ENCODE data around the gene SIPA1. TPM values are rescaled to one million over a fixed set of nuclear protein-coding genes. Genes with fewer than 3 reads are reported as not detected.
A peak's percentile ranks its signal among the peaks of the same experiment; 100 is the strongest.

The SIPA1 gene
- total and polyA plus RNA-seq, 2 donors, result 51.9 to 153 TPM

DNA sequence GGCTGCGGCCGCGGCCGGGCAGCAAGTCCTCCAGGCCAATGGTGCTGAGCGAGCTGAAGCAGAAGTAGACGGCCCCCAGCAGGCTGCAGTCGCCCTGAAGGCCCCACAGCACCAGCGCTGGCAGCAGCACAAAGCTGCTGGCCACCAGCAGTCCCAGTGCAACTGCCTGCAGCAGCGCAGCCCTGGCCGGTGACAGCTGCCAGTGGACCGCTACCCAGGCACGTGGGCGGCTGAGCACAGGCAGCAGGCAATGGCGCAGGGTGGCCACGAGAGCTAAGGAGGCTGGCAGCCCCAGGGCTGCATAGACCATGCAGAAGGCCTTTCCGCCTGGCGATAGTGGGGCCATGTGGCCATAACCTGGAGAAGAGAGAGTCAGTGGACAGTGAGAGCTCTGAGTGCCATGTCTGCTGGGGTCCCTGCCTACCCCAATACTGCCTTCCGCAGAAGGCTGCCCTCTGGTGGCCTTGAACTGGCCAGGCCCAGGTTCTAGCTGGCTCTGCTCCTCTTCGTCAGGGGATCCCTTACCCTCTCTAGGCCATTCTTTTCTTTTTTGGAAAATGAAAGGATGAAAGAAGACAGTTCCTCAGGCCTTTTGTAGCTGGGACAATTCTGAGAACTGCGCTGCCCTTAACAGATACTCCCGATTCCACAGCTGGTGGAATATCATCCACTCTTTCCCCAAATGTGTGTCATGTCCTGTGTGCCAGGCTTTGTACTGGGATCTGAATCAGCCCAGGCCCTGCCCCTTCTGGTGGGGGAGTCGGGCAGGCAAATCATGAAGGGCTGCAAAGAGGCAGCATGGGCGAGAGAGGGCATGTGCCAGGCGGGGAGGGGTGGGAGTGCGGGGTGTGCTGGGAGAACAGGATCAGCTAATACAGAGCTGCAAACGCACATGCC is 44.1 kb upstream of the SIPA1 start:
- Histone ChIP-seq H3K27me3 (ENCODE audit: control insufficient read depth in 2 of 2, insufficient read depth in 1 of 2, low read length in 1 of 2) (peaks cover 0 to 27% of the 10 kb centered on the region in 2 donors), H3K36me3 (ENCODE audit: control insufficient read depth in 2 of 2, insufficient read depth in 2 of 2, low read length in 1 of 2) (peaks cover 40 to 43% of the 10 kb centered on the region in 2 donors), H3K9me3 (ENCODE audit: control insufficient read depth in 2 of 2, insufficient read depth in 1 of 2, low read length in 1 of 2) (no peaks in the 10 kb centered on the region), H3K4me3 (ENCODE audit: low read length in 2 of 2) (no peak overlapping the region), H3K27ac (ENCODE audit: low read depth in 1 of 2, low read length in 1 of 2) (no peak overlapping the region), H3K4me1 (ENCODE audit: control insufficient read depth in 2 of 2, insufficient read depth in 2 of 2, low read length in 2 of 2) (peaks cover 2 to 36% of the 10 kb centered on the region in 2 donors)
- WGBS, result 95% methylated on average over 26 of the region's 26 CpGs
- DNase-seq (ENCODE audit: low read depth in 6 of 9, low spot score in 9 of 9), result peak in 3 of 9 donors; percentile 53 to 63 (median 60)

DNA sequence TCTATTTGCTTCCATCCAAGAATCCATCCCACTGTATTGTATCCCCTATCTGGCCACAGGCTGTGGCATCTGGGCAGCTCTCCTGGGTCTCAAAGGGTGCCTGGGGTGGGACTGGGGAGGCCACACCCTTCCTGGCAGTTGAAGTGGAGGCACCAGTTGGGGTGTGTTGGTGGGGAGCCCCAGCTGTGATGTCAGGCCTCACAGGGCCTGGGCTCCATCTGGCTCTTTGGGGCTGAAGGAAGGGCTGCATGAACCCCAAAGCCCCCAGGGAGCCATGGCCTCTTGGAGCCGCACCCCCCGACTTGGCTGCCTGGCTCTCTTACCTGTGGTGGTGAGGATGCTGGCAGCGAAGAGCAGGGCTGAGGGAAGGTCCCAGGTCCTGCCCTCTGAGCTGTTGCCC is 42.8 kb upstream of the SIPA1 start:
- H3K9me3 ChIP-seq (ENCODE audit: control insufficient read depth in 2 of 2, insufficient read depth in 1 of 2, low read length in 1 of 2), result no peaks in the 10 kb centered on the region
- WGBS, result 95% methylated on average over 3 of the region's 3 CpGs

DNA sequence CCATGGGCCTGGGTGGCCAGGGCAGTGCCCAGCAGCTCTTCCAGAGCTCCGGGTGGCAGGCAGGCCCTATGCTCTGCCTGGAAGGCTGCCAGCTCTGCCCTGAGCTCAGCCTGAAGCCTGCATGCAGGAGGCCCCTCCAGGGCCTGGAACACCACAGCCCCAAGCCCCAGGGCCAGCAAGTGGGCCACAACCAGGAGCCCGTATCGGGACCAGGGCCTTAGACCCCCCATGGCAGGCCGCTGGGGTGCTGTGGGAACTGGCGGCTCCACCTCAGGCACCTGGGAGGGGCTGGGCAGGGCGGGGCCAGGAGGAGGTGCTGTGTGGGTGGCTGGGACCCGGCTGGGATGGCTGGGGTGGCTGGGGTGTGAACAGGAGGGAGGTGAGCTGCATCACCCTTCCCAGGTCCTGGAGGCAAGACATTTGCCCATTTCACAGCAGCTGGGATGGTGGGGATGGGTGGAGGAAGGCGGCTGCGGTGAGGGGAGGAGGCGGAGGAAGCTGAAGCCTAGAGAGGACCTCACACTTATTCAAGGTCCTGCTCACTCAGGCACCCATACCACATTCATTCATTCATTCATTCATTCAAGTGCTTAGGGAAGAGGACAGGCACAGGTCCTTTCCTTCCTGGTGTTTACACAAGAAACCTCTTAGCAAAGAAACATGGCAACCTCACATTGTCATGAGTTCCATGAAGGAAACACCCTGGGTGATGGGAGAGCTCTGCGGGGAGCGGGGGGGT is 42.2 kb upstream of the SIPA1 start, which contains the start of gene KCNK7:
Gene KCNK7, minus strand, starts transcription at position 258 of the 739 bp plus-strand sequence. Its CDS starts 28 bp downstream, at position 230.
- WGBS, result 92% methylated on average over 12 of the region's 12 CpGs
- H3K9me3 ChIP-seq (ENCODE audit: control insufficient read depth in 2 of 2, insufficient read depth in 1 of 2, low read length in 1 of 2), result no peaks in the 10 kb centered on the region
- peaks cover 0 to 27% of the 10 kb centered on the region in 2 donors for H3K27me3 ChIP-seq (ENCODE audit: control insufficient read depth in 2 of 2, insufficient read depth in 1 of 2, low read length in 1 of 2)
- H3K4me3 ChIP-seq (ENCODE audit: low read length in 2 of 2), result no peak within 1 kb of the TSS
- DNase-seq (ENCODE audit: low read depth in 6 of 9, low spot score in 9 of 9), result no peak
- H3K4me1 ChIP-seq (ENCODE audit: control insufficient read depth in 2 of 2, insufficient read depth in 2 of 2, low read length in 2 of 2), result peaks cover 2 to 22% of the 10 kb centered on the region in 2 donors
- peak within 1 kb of the TSS in 1 of 2 donors; percentile 20 for H3K27ac ChIP-seq (ENCODE audit: low read depth in 1 of 2, low read length in 1 of 2)
- peaks cover 45 to 55% of the 10 kb centered on the region in 2 donors for H3K36me3 ChIP-seq (ENCODE audit: control insufficient read depth in 2 of 2, insufficient read depth in 2 of 2, low read length in 1 of 2)

More for the DNA sequence above, 42.8 kb upstream of the SIPA1 start:
- DNase-seq (ENCODE audit: low read depth in 6 of 9, low spot score in 9 of 9), result no peak
- peaks cover 0 to 27% of the 10 kb centered on the region in 2 donors for H3K27me3 ChIP-seq (ENCODE audit: control insufficient read depth in 2 of 2, insufficient read depth in 1 of 2, low read length in 1 of 2)
- peaks cover 2 to 23% of the 10 kb centered on the region in 2 donors for H3K4me1 ChIP-seq (ENCODE audit: control insufficient read depth in 2 of 2, insufficient read depth in 2 of 2, low read length in 2 of 2)
- H3K27ac ChIP-seq (ENCODE audit: low read depth in 1 of 2, low read length in 1 of 2), result peak overlapping the region in 1 of 2 donors; percentile 20
- H3K36me3 ChIP-seq (ENCODE audit: control insufficient read depth in 2 of 2, insufficient read depth in 2 of 2, low read length in 1 of 2), result peaks cover 47 to 55% of the 10 kb centered on the region in 2 donors
- H3K4me3 ChIP-seq (ENCODE audit: low read length in 2 of 2), result no peak overlapping the region

DNA sequence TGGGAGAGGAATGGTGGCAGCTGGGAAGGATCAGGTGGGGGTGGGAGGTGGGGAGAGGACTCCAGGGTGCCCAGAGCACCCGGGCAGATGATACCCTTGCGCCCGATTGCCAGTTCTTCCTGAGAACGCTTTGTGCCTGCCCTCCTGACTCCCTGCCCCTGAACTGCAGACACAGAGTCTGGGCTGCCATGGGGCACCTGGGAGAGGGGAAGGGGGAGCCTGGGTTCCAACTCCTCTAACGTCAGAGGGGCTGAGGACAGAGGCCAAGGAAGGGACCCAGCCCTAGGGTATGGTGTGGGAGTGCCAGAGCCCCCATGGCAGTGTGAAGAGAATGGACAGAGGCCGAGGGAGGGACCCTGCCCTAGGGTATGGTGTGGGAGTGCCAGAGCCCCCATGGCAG is 41.4 kb upstream of the SIPA1 start:
- WGBS, result 96% methylated on average over 6 of the region's 6 CpGs
- Histone ChIP-seq H3K4me1 (ENCODE audit: control insufficient read depth in 2 of 2, insufficient read depth in 2 of 2, low read length in 2 of 2) (peaks cover 2 to 22% of the 10 kb centered on the region in 2 donors), H3K4me3 (ENCODE audit: low read length in 2 of 2) (no peak overlapping the region), H3K27me3 (ENCODE audit: control insufficient read depth in 2 of 2, insufficient read depth in 1 of 2, low read length in 1 of 2) (peaks cover 0 to 21% of the 10 kb centered on the region in 2 donors), H3K36me3 (ENCODE audit: control insufficient read depth in 2 of 2, insufficient read depth in 2 of 2, low read length in 1 of 2) (peaks cover 45 to 55% of the 10 kb centered on the region in 2 donors), H3K27ac (ENCODE audit: low read depth in 1 of 2, low read length in 1 of 2) (no peak overlapping the region), H3K9me3 (ENCODE audit: control insufficient read depth in 2 of 2, insufficient read depth in 1 of 2, low read length in 1 of 2) (no peaks in the 10 kb centered on the region)
- DNase-seq (ENCODE audit: low read depth in 6 of 9, low spot score in 9 of 9), result no peak

DNA sequence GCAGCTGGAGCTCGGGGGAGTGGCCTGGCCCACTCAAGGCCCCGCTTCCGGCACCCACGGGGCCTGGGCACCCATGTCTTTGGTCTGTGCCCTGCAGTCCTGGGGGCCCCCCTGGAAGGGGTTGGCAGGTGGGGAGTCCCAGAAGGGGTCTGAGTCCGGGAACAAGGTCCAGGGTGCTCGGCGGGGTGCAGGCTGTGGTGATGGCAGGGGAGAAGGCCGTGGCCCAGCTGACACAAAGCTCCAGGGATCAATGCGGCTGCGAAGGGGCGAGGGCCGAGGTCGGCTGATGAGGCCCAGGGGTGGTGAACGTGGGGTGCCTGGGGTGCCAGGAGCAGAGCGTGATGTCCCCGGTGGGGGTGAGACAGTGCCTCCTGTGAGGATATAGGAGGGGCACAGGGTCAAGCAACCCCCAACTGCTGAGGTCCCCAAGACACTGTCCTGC is 39.6 kb upstream of the SIPA1 start:
- no peak overlapping the region for H3K4me3 ChIP-seq (ENCODE audit: low read length in 2 of 2)
- no peaks in the 10 kb centered on the region for H3K9me3 ChIP-seq (ENCODE audit: control insufficient read depth in 2 of 2, insufficient read depth in 1 of 2, low read length in 1 of 2)
- no peak for DNase-seq (ENCODE audit: low read depth in 6 of 9, low spot score in 9 of 9)
- H3K27ac ChIP-seq (ENCODE audit: low read depth in 1 of 2, low read length in 1 of 2), result no peak overlapping the region
- peaks cover 0 to 5% of the 10 kb centered on the region in 2 donors for H3K27me3 ChIP-seq (ENCODE audit: control insufficient read depth in 2 of 2, insufficient read depth in 1 of 2, low read length in 1 of 2)
- H3K36me3 ChIP-seq (ENCODE audit: control insufficient read depth in 2 of 2, insufficient read depth in 2 of 2, low read length in 1 of 2), result peaks cover 40 to 49% of the 10 kb centered on the region in 2 donors
- peaks cover 2 to 9% of the 10 kb centered on the region in 2 donors for H3K4me1 ChIP-seq (ENCODE audit: control insufficient read depth in 2 of 2, insufficient read depth in 2 of 2, low read length in 2 of 2)
- WGBS, result 98% methylated on average over 16 of the region's 16 CpGs

DNA sequence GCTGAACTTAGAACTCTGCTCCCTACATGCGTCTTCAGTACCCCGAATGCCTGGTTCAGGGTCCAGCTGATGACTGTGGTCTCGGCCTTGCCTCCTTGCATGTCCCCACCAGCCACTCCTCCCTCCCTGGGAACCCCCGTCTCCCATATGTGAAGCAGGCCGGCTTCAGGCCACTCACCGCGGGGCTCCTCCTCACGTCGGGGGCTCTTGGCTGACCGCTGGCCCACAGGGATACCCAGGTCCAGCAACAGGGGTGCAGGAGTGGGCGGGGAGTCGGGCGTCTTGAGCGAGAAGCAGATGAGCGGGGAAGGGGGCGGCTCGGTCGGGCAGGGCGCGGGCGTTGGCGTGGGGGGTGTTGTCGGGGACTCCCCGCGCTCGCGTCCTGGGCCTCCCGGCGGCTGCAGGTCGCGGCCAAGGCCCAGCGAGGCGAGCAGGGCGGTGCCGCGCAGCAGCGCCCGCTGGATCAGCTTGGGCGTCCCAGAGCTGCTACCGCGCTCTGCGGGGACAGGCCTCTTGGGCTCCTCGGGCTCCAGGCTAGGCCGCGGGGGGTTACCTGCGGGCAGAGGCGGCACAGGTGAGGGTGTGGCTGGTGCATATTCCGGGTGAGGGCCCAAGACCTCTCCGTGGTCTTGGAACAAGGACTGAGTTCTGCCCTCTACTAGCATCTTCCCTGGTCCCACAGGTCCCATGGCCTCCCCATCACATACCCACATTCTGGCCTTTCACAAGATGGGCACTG is 38.5 kb upstream of the SIPA1 start:
- Histone ChIP-seq H3K4me1 (ENCODE audit: control insufficient read depth in 2 of 2, insufficient read depth in 2 of 2, low read length in 2 of 2) (peaks cover 0 to 3% of the 10 kb centered on the region in 2 donors), H3K36me3 (ENCODE audit: control insufficient read depth in 2 of 2, insufficient read depth in 2 of 2, low read length in 1 of 2) (peaks cover 45 to 55% of the 10 kb centered on the region in 2 donors), H3K4me3 (ENCODE audit: low read length in 2 of 2) (no peak overlapping the region), H3K9me3 (ENCODE audit: control insufficient read depth in 2 of 2, insufficient read depth in 1 of 2, low read length in 1 of 2) (no peaks in the 10 kb centered on the region), H3K27me3 (ENCODE audit: control insufficient read depth in 2 of 2, insufficient read depth in 1 of 2, low read length in 1 of 2) (no peaks in the 10 kb centered on the region), H3K27ac (ENCODE audit: low read depth in 1 of 2, low read length in 1 of 2) (no peak overlapping the region)
- 96% methylated on average over 49 of the region's 49 CpGs for WGBS
- no peak for DNase-seq (ENCODE audit: low read depth in 6 of 9, low spot score in 9 of 9)

DNA sequence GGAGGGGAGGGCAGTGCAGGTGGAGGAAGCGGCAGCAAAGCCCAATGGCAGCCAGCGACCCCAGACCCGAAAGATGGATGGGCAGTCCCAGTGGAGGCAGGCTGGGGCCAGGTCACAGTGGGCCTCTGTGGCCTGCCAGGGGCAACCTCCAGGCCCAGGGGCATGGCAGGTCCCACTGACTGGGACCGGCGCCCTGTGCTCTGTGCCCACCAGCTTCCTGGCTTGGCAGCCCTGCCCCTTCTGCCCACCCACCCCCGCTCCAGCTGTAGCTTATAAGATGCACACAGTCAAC is 38.0 kb upstream of the SIPA1 start:
- H3K4me1 ChIP-seq (ENCODE audit: control insufficient read depth in 2 of 2, insufficient read depth in 2 of 2, low read length in 2 of 2), result peaks cover 0 to 3% of the 10 kb centered on the region in 2 donors
- no peaks in the 10 kb centered on the region for H3K27me3 ChIP-seq (ENCODE audit: control insufficient read depth in 2 of 2, insufficient read depth in 1 of 2, low read length in 1 of 2)
- no peak overlapping the region for H3K27ac ChIP-seq (ENCODE audit: low read depth in 1 of 2, low read length in 1 of 2)
- H3K9me3 ChIP-seq (ENCODE audit: control insufficient read depth in 2 of 2, insufficient read depth in 1 of 2, low read length in 1 of 2), result no peaks in the 10 kb centered on the region
- DNase-seq (ENCODE audit: low read depth in 6 of 9, low spot score in 9 of 9), result no peak
- H3K4me3 ChIP-seq (ENCODE audit: low read length in 2 of 2), result no peak overlapping the region
- H3K36me3 ChIP-seq (ENCODE audit: control insufficient read depth in 2 of 2, insufficient read depth in 2 of 2, low read length in 1 of 2), result peaks cover 49 to 61% of the 10 kb centered on the region in 2 donors
- WGBS, result 97% methylated on average over 6 of the region's 6 CpGs

DNA sequence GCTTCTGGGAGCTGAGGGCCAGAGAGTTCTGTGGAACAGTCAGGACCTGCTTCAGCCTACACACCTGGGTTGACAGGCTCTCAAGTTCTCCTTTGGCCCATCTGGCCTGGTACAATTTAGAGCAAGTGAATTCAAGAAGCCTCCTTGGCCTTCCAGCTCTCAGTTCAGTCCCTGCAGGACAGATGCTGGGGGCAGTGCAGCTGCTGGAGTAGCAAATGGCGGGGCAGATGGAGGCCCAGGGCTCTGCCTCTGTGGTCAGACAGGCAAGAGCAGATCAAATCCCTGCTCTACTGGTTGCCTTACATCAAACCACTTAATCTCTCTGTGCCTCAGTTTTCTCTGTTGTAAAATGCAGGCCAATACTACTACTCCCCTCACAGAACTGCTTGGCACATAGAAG is 33.6 kb upstream of the SIPA1 start:
- Histone ChIP-seq H3K9me3 (ENCODE audit: control insufficient read depth in 2 of 2, insufficient read depth in 1 of 2, low read length in 1 of 2) (no peaks in the 10 kb centered on the region), H3K27ac (ENCODE audit: low read depth in 1 of 2, low read length in 1 of 2) (no peak overlapping the region), H3K36me3 (ENCODE audit: control insufficient read depth in 2 of 2, insufficient read depth in 2 of 2, low read length in 1 of 2) (peaks cover 70 to 77% of the 10 kb centered on the region in 2 donors), H3K4me3 (ENCODE audit: low read length in 2 of 2) (no peak overlapping the region), H3K4me1 (ENCODE audit: control insufficient read depth in 2 of 2, insufficient read depth in 2 of 2, low read length in 2 of 2) (peaks cover 0 to 9% of the 10 kb centered on the region in 2 donors), H3K27me3 (ENCODE audit: control insufficient read depth in 2 of 2, insufficient read depth in 1 of 2, low read length in 1 of 2) (no peaks in the 10 kb centered on the region)
- DNase-seq (ENCODE audit: low read depth in 6 of 9, low spot score in 9 of 9), result no peak
- 98% methylated on average over 1 of the region's 1 CpG for WGBS
